NT2/D1 (cell line): ENCODE data around the gene HS6ST2.

Experiments used
- YY1 ChIP-seq: IDR thresholded peaks from 2 replicates; pipeline ENCODE4 v1.6.1; 2011; ENCODE audit not compliant: insufficient read length, insufficient read depth
- ZNF274 ChIP-seq: IDR thresholded peaks from 2 replicates; pipeline ENCODE4 v1.6.1; 2011; ENCODE audit warnings: mild to moderate bottlenecking, low read depth, low read length

DNA sequence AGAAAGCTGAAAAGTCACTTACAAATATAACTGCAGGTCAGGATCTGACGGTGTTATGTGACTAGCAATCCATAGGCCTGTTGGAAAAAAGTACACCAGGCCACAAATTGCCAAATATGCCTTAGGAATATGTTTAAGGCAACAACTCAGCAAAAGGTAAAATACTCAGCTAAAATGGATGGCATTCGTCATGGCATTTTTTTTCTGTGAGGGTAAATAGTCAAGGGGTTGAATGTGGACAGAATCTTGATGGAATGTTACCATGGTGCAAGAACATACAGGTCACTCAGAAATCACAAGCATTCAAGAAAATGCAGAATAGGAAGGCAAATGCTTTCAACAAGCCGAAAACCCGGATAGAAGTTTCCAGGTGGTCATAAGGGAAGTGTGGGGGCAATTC is 347.9 kb downstream of the HS6ST2 start:
- TF ChIP-seq ZNF274 (no peak), YY1 (no peak)
